H1 (cell line): ENCODE data around the gene NELL1. TPM values are rescaled to one million over a fixed set of nuclear protein-coding genes. Genes with fewer than 3 reads are reported as not detected.

ENCODE experiments used
- ASH2L ChIP-seq: fragments of 200-600, 300-600 bp; sonication (generic); IDR thresholded peaks from one replicate; pipeline ENCODE4 v1.7.1; 2017; ENCODE audit warnings: low read length
- CBX8 ChIP-seq: fragments of 300-800, 300-1000 bp; sonication (generic); IDR thresholded peaks from 2 replicates; pipeline ENCODE4 v1.7.1; 2016; ENCODE audit warnings: low read depth, low read length, borderline replicate concordance
- CTBP2 ChIP-seq: IDR thresholded peaks from 2 replicates; pipeline ENCODE4 v1.7.0; 2011; ENCODE audit warnings: borderline replicate concordance, mild to moderate bottlenecking, moderate library complexity, mixed read lengths, low read length; ENCODE audit not compliant: insufficient read depth, insufficient read length
- MAX ChIP-seq: IDR thresholded peaks from 2 replicates; pipeline ENCODE4 v1.6.1; 2012; ENCODE audit warnings: inconsistent platforms
- NRF1 ChIP-seq: IDR thresholded peaks from 2 replicates; pipeline ENCODE4 v1.6.1; 2011; ENCODE audit warnings: mild to moderate bottlenecking, low read depth, low read length, improper control_type of control experiment
- POLR2AphosphoS5 ChIP-seq: IDR thresholded peaks from 2 replicates; pipeline ENCODE4 v1.6.1; 2011; ENCODE audit warnings: low read depth, low read length
- SIRT6 ChIP-seq: IDR thresholded peaks from one replicate; pipeline ENCODE4 v1.7.1; 2012; ENCODE audit warnings: low read length, inconsistent platforms
- SRF ChIP-seq: IDR thresholded peaks from 2 replicates; pipeline ENCODE4 v1.6.1; 2011; ENCODE audit warnings: mild to moderate bottlenecking, low read depth, low read length, moderate library complexity
- TBP ChIP-seq: IDR thresholded peaks from 2 replicates; pipeline ENCODE4 v1.6.1; 2011; ENCODE audit warnings: low read depth, low read length, improper control_type of control experiment
- polyA plus RNA-seq, 7 experiments: library from polyadenylated mRNA; depleted of rRNA in 3 of 7; stranded (reverse) in 5 of 7; unstranded in 2 of 7; fragments of >200 nt in 5 of 7; fragments of 200-250 nt in 2 of 7; gene quantifications; 1 replicate in 5 of 7; 2 replicates in 1 of 7; 4 replicates in 1 of 7; pipeline versions ENCODE4 v1.2.1 to v1.2.3, GENCODE V29; 2011 to 2013; ENCODE audit warnings: missing spikeins in 2 of 7, mixed read lengths in 2 of 7
- total RNA-seq: library from RNA; stranded (reverse); fragmentation: NEBNext Ultra II Directional; extraction: Animal tissue kit (Norgen Biotek cat#: 25700); gene quantifications from 2 replicates; pipeline ENCODE4 v1.2.1, GENCODE V29; 2021
- TF ChIP-seq, protein P1 (sequence below): fragments of 300-600 bp; sonication (generic); IDR thresholded peaks from 2 replicates; pipeline ENCODE4 v1.7.1; 2012; ENCODE audit warnings: low read length, moderate library complexity, mild to moderate bottlenecking, inconsistent platforms; ENCODE audit not compliant: insufficient replicate concordance
- TF ChIP-seq, protein P2 (sequence below): IDR thresholded peaks from 2 replicates; pipeline ENCODE4 v1.6.1; 2012; ENCODE audit warnings: low read length, inconsistent platforms

The NELL1 gene
- total and polyA plus RNA-seq, 2 of the 8 experiments (the other 6 are each of a cell fraction or from before 2014, with no cell fraction given): 0.21 TPM; not detected in 1

GRCh38 chr11:21048626-21049025, 379.2 kb downstream of the NELL1 start (continued):
- TF ChIP-seq, protein P1, sequence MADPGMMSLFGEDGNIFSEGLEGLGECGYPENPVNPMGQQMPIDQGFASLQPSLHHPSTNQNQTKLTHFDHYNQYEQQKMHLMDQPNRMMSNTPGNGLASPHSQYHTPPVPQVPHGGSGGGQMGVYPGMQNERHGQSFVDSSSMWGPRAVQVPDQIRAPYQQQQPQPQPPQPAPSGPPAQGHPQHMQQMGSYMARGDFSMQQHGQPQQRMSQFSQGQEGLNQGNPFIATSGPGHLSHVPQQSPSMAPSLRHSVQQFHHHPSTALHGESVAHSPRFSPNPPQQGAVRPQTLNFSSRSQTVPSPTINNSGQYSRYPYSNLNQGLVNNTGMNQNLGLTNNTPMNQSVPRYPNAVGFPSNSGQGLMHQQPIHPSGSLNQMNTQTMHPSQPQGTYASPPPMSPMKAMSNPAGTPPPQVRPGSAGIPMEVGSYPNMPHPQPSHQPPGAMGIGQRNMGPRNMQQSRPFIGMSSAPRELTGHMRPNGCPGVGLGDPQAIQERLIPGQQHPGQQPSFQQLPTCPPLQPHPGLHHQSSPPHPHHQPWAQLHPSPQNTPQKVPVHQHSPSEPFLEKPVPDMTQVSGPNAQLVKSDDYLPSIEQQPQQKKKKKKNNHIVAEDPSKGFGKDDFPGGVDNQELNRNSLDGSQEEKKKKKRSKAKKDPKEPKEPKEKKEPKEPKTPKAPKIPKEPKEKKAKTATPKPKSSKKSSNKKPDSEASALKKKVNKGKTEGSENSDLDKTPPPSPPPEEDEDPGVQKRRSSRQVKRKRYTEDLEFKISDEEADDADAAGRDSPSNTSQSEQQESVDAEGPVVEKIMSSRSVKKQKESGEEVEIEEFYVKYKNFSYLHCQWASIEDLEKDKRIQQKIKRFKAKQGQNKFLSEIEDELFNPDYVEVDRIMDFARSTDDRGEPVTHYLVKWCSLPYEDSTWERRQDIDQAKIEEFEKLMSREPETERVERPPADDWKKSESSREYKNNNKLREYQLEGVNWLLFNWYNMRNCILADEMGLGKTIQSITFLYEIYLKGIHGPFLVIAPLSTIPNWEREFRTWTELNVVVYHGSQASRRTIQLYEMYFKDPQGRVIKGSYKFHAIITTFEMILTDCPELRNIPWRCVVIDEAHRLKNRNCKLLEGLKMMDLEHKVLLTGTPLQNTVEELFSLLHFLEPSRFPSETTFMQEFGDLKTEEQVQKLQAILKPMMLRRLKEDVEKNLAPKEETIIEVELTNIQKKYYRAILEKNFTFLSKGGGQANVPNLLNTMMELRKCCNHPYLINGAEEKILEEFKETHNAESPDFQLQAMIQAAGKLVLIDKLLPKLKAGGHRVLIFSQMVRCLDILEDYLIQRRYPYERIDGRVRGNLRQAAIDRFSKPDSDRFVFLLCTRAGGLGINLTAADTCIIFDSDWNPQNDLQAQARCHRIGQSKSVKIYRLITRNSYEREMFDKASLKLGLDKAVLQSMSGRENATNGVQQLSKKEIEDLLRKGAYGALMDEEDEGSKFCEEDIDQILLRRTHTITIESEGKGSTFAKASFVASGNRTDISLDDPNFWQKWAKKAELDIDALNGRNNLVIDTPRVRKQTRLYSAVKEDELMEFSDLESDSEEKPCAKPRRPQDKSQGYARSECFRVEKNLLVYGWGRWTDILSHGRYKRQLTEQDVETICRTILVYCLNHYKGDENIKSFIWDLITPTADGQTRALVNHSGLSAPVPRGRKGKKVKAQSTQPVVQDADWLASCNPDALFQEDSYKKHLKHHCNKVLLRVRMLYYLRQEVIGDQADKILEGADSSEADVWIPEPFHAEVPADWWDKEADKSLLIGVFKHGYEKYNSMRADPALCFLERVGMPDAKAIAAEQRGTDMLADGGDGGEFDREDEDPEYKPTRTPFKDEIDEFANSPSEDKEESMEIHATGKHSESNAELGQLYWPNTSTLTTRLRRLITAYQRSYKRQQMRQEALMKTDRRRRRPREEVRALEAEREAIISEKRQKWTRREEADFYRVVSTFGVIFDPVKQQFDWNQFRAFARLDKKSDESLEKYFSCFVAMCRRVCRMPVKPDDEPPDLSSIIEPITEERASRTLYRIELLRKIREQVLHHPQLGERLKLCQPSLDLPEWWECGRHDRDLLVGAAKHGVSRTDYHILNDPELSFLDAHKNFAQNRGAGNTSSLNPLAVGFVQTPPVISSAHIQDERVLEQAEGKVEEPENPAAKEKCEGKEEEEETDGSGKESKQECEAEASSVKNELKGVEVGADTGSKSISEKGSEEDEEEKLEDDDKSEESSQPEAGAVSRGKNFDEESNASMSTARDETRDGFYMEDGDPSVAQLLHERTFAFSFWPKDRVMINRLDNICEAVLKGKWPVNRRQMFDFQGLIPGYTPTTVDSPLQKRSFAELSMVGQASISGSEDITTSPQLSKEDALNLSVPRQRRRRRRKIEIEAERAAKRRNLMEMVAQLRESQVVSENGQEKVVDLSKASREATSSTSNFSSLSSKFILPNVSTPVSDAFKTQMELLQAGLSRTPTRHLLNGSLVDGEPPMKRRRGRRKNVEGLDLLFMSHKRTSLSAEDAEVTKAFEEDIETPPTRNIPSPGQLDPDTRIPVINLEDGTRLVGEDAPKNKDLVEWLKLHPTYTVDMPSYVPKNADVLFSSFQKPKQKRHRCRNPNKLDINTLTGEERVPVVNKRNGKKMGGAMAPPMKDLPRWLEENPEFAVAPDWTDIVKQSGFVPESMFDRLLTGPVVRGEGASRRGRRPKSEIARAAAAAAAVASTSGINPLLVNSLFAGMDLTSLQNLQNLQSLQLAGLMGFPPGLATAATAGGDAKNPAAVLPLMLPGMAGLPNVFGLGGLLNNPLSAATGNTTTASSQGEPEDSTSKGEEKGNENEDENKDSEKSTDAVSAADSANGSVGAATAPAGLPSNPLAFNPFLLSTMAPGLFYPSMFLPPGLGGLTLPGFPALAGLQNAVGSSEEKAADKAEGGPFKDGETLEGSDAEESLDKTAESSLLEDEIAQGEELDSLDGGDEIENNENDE: no peak
- TF ChIP-seq ASH2L: no peak
- TF ChIP-seq POLR2AphosphoS5: no peak
- TF ChIP-seq, protein P2, sequence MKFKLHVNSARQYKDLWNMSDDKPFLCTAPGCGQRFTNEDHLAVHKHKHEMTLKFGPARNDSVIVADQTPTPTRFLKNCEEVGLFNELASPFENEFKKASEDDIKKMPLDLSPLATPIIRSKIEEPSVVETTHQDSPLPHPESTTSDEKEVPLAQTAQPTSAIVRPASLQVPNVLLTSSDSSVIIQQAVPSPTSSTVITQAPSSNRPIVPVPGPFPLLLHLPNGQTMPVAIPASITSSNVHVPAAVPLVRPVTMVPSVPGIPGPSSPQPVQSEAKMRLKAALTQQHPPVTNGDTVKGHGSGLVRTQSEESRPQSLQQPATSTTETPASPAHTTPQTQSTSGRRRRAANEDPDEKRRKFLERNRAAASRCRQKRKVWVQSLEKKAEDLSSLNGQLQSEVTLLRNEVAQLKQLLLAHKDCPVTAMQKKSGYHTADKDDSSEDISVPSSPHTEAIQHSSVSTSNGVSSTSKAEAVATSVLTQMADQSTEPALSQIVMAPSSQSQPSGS: no peak
- no peak for TF ChIP-seq SRF
- no peak for TF ChIP-seq NRF1
- TF ChIP-seq MAX: no peak
- TF ChIP-seq TBP: no peak
- TF ChIP-seq SIRT6: no peak
- no peak for TF ChIP-seq CBX8
- TF ChIP-seq CTBP2: no peak
